Coronary artery (tissue), 2 donors: Measurements from ENCODE around the gene BCAR1.
A peak's percentile ranks its signal among the peaks of the same experiment; 100 is the strongest.
"Not testable (repeated sequence)": the region's sequence is repeated elsewhere in the genome, so short reads cannot be mapped to it uniquely, and the experiment has no call there.

Experiments
- DNase-seq: peaks from one replicate; pipeline ENCODE4 v3.0.0-alpha.2; 2017; ENCODE audit warnings: low spot score
- H3K27ac ChIP-seq, 2 donors: fragments of 200-600 bp; sonication (generic); one replicate each; pipeline ENCODE4 v1.5.1; 2016 to 2019
- H3K4me3 ChIP-seq: fragments of 200-600 bp; sonication (generic); 2 replicates; pipeline ENCODE4 v1.5.1; 2016; ENCODE audit warnings: mild to moderate bottlenecking, moderate library complexity
- CTCF ChIP-seq: fragments of 200-600 bp; sonication (generic); IDR thresholded peaks from one replicate; pipeline ENCODE4 v1.5.1; 2019; ENCODE audit warnings: antibody characterized with exemption

Gene BCAR1

GRCh38 chr16:75241412-75241811, 10.0 kb downstream of the BCAR1 start:
- H3K4me3 ChIP-seq, result no peak overlapping the region
- peak overlapping the region; percentile 94 to 98 for H3K27ac ChIP-seq
- TF ChIP-seq CTCF, result no peak
- no peak for DNase-seq

GRCh38 chr16:75240633-75241032, 10.8 kb downstream of the BCAR1 start:
- not testable (repeated sequence) for H3K4me3 ChIP-seq, DNase-seq
- H3K27ac ChIP-seq, result peak overlapping the region; percentile 94

- peak overlapping the region; percentile 94 for H3K27ac ChIP-seq
- peak overlapping the region; percentile 61 for H3K4me3 ChIP-seq
- DNase-seq, result no peak
- no peak for TF ChIP-seq CTCF
Observed at GRCh38 chr16:75239542-75240122, 11.8 kb downstream of the BCAR1 start.

- no peak for TF ChIP-seq CTCF
- peak overlapping the region; percentile 94 for H3K27ac ChIP-seq
- DNase-seq, result no peak
- peak overlapping the region; percentile 61 for H3K4me3 ChIP-seq
Observed at GRCh38 chr16:75238853-75239541, 12.4 kb downstream of the BCAR1 start.

GRCh38 chr16:75238132-75238852, 13.1 kb downstream of the BCAR1 start:
- DNase-seq, result peak; percentile 95
- peak overlapping the region; percentile 61 for H3K4me3 ChIP-seq
- TF ChIP-seq CTCF, result no peak
- peak overlapping the region; percentile 94 for H3K27ac ChIP-seq

- no peak for DNase-seq
- peak overlapping the region; percentile 61 for H3K4me3 ChIP-seq
- H3K27ac ChIP-seq, result peak overlapping the region; percentile 94
- TF ChIP-seq CTCF, result no peak
Observed at GRCh38 chr16:75237398-75238131, 13.9 kb downstream of the BCAR1 start.

GRCh38 chr16:75236736-75237397, 14.6 kb downstream of the BCAR1 start:
- no peak for DNase-seq
- peak overlapping the region; percentile 94 for H3K27ac ChIP-seq
- no peak overlapping the region for H3K4me3 ChIP-seq
- no peak for TF ChIP-seq CTCF
